GM12864 (cell line): Measurements from ENCODE around the gene TMEM106A.
A peak's percentile ranks its signal among the peaks of the same experiment; 100 is the strongest.

Experiments
- DNase-seq: peaks from one replicate; pipeline ENCODE4 v3.0.0-alpha.2; 2011; ENCODE audit warnings: low read depth
- H3K4me3 ChIP-seq: 2 replicates; pipeline ENCODE4 v1.5.1; 2011; ENCODE audit warnings: mild to moderate bottlenecking, low read depth, low read length, control low read depth
- CTCF ChIP-seq: IDR thresholded peaks from 2 replicates; pipeline ENCODE4 v1.5.1; 2011; ENCODE audit warnings: low read depth, mild to moderate bottlenecking, moderate library complexity, low read length, control low read depth, inconsistent platforms; ENCODE audit errors: missing control alignments

Gene TMEM106A

GRCh38 chr17:43210576-43210975 lies 1.1 kb upstream of the TMEM106A start:
- no peak for TF ChIP-seq CTCF
- H3K4me3 ChIP-seq = peak overlapping the region; percentile 47
- no peak for DNase-seq

- peak overlapping the region; percentile 47 for H3K4me3 ChIP-seq
- DNase-seq = no peak
- TF ChIP-seq CTCF = no peak
These were observed 574 bp upstream of the TMEM106A start for GRCh38 chr17:43211123-43211479.

- peak; percentile 44 for DNase-seq
- TF ChIP-seq CTCF = no peak
These were observed 1.2 kb downstream of the TMEM106A start for GRCh38 chr17:43212641-43213490.

GRCh38 chr17:43213545-43213944 lies 1.9 kb downstream of the TMEM106A start:
- no peak for DNase-seq
- no peak for TF ChIP-seq CTCF
- no peak overlapping the region; the same call in 1 of the 2 replicates for H3K4me3 ChIP-seq

More at GRCh38 chr17:43212641-43213490, 1.2 kb downstream of the TMEM106A start:
- H3K4me3 ChIP-seq = peak overlapping the region; percentile 73

GRCh38 chr17:43215341-43215740 lies 3.7 kb downstream of the TMEM106A start:
- no peak for TF ChIP-seq CTCF
- H3K4me3 ChIP-seq = no peak overlapping the region
- no peak for DNase-seq

- H3K4me3 ChIP-seq = no peak overlapping the region
- DNase-seq = no peak
- TF ChIP-seq CTCF = no peak
These were observed 4.7 kb downstream of the TMEM106A start for GRCh38 chr17:43216369-43216761.
